ENCODE data around the gene SIAH3. TPM values are rescaled to one million over a fixed set of nuclear protein-coding genes. Genes with fewer than 3 reads are reported as not detected.
"Not testable (repeated sequence)": the region's sequence is repeated elsewhere in the genome, so short reads cannot be mapped to it uniquely, and the experiment has no call there.

SIAH3 gene
- total and polyA plus RNA-seq, 5 donors from 2014 or later = 0.03 TPM; not detected in 4

DNA sequence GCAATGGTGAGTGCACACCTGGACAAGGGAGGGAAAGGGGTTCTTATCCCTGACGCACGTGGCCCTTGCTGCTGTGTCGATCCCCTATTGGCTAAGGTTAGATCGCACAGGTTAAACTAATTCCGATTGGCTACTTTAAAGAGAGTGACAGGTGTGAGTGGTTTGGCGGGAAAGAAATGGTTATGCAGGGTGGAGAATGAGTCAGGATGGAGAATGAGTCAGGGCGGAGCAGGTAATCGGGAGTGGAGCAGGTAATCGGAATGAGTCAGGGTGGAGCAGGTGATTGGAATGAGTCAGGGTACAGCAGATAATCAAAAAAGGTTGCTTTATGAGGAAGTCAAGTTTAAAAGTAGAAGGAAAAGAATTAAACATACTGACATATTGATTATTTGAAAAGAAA is 24.4 kb upstream of the SIAH3 start:
- Histone ChIP-seq H3K27me3 (ENCODE audit: control insufficient read depth, insufficient read depth, low read length) (no peaks in the 10 kb centered on the region), H3K9me3 (ENCODE audit: control insufficient read depth in 2 of 2, low read length in 2 of 2) (no peaks in the 10 kb centered on the region), H3K27ac (ENCODE audit: insufficient read depth, low read length, poor library complexity, severe bottlenecking) (no peak overlapping the region), H3K4me3 (ENCODE audit: low read depth, low read length) (no peak overlapping the region), H3K36me3 (ENCODE audit: control insufficient read depth, insufficient read depth, low read length) (no peaks in the 10 kb centered on the region), H3K4me1 (ENCODE audit: control insufficient read depth, insufficient read depth, low read length, poor library complexity, severe bottlenecking) (no peaks in the 10 kb centered on the region)
- H3K4me3 Mint-ChIP-seq = no peak overlapping the region
- no peaks in the 10 kb centered on the region for H3K4me1 Mint-ChIP-seq
- H3K27ac Mint-ChIP-seq = peak overlapping the region in 1 of 3 donors; percentile 64
- H3K9me3 Mint-ChIP-seq = no peaks in the 10 kb centered on the region
- DNase-seq = no peak
- peaks cover 30% of the 10 kb centered on the region for H3K27me3 Mint-ChIP-seq
- no peak for ATAC-seq (ENCODE audit: low read depth in 2 of 2)
- H3K36me3 Mint-ChIP-seq = no peaks in the 10 kb centered on the region

- no peaks in the 10 kb centered on the region for H3K36me3 ChIP-seq (ENCODE audit: control insufficient read depth, insufficient read depth, low read length)
- H3K27me3 ChIP-seq (ENCODE audit: control insufficient read depth, insufficient read depth, low read length) = no peaks in the 10 kb centered on the region
- H3K4me1 ChIP-seq (ENCODE audit: control insufficient read depth, insufficient read depth, low read length, poor library complexity, severe bottlenecking) = no peaks in the 10 kb centered on the region
- H3K4me3 ChIP-seq (ENCODE audit: low read depth, low read length) = no peak overlapping the region
- no peak overlapping the region for H3K4me3 Mint-ChIP-seq
- H3K27me3 Mint-ChIP-seq = peaks cover 28% of the 10 kb centered on the region
- ATAC-seq (ENCODE audit: low read depth in 2 of 2) (no peak), DNase-seq (no peak)
- no peaks in the 10 kb centered on the region for H3K9me3 ChIP-seq (ENCODE audit: control insufficient read depth in 2 of 2, low read length in 2 of 2)
- H3K27ac Mint-ChIP-seq = no peak overlapping the region
- H3K27ac ChIP-seq (ENCODE audit: insufficient read depth, low read length, poor library complexity, severe bottlenecking) = no peak overlapping the region
- H3K9me3 Mint-ChIP-seq = peaks cover 0 to 2% (median 0%) of the 10 kb centered on the region in 7 donors
- no peaks in the 10 kb centered on the region for H3K4me1 Mint-ChIP-seq
- H3K36me3 Mint-ChIP-seq = no peaks in the 10 kb centered on the region
Measured at GRCh38 chr13:45873491-45874325, 22.2 kb upstream of the SIAH3 start.

DNA sequence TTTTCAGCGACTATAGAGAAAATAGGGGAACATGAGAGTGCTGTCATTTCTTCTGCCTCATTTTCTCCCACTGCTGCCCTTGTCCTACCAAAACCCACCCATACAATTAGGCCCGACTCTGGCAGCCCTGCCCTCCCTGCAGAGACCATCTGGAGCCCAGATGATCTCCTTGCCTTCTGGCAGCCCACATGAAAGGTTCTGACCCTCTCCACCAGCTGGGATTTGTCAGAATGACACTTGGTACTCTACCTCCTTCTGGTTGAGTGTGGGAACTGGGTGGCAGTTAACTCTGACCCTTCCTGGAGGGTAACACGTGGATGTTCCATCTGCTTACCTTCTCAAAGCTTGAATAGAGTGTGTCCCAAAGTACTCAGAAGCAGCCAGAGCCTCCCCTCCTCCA is 21.0 kb upstream of the SIAH3 start:
- ATAC-seq (ENCODE audit: low read depth in 2 of 2) (no peak), DNase-seq (no peak)
- H3K27me3 ChIP-seq (ENCODE audit: control insufficient read depth, insufficient read depth, low read length) = no peaks in the 10 kb centered on the region
- Mint-ChIP-seq H3K27ac (no peak overlapping the region), H3K36me3 (no peaks in the 10 kb centered on the region), H3K27me3 (peaks cover 21% of the 10 kb centered on the region), H3K4me3 (no peak overlapping the region), H3K4me1 (no peaks in the 10 kb centered on the region), H3K9me3 (peaks cover 0 to 2% (median 0%) of the 10 kb centered on the region in 7 donors)
- H3K4me1 ChIP-seq (ENCODE audit: control insufficient read depth, insufficient read depth, low read length, poor library complexity, severe bottlenecking) = no peaks in the 10 kb centered on the region
- H3K4me3 ChIP-seq (ENCODE audit: low read depth, low read length) = no peak overlapping the region
- H3K9me3 ChIP-seq (ENCODE audit: control insufficient read depth in 2 of 2, low read length in 2 of 2) = no peaks in the 10 kb centered on the region
- no peak overlapping the region for H3K27ac ChIP-seq (ENCODE audit: insufficient read depth, low read length, poor library complexity, severe bottlenecking)
- H3K36me3 ChIP-seq (ENCODE audit: control insufficient read depth, insufficient read depth, low read length) = no peaks in the 10 kb centered on the region

GRCh38 chr13:45871201-45871600 is 19.6 kb upstream of the SIAH3 start:
- not testable (repeated sequence) for H3K27me3 ChIP-seq (ENCODE audit: control insufficient read depth, insufficient read depth, low read length); H3K27ac Mint-ChIP-seq; ATAC-seq (ENCODE audit: low read depth in 2 of 2); H3K9me3 Mint-ChIP-seq; H3K4me3 ChIP-seq (ENCODE audit: low read depth, low read length); H3K9me3 ChIP-seq (ENCODE audit: control insufficient read depth in 2 of 2, low read length in 2 of 2); H3K27ac ChIP-seq (ENCODE audit: insufficient read depth, low read length, poor library complexity, severe bottlenecking); H3K4me3 Mint-ChIP-seq; H3K36me3 ChIP-seq (ENCODE audit: control insufficient read depth, insufficient read depth, low read length); DNase-seq; H3K4me1 ChIP-seq (ENCODE audit: control insufficient read depth, insufficient read depth, low read length, poor library complexity, severe bottlenecking); H3K4me1 Mint-ChIP-seq; H3K36me3 Mint-ChIP-seq
- H3K27me3 Mint-ChIP-seq = peaks cover 22% of the 10 kb centered on the region

DNA sequence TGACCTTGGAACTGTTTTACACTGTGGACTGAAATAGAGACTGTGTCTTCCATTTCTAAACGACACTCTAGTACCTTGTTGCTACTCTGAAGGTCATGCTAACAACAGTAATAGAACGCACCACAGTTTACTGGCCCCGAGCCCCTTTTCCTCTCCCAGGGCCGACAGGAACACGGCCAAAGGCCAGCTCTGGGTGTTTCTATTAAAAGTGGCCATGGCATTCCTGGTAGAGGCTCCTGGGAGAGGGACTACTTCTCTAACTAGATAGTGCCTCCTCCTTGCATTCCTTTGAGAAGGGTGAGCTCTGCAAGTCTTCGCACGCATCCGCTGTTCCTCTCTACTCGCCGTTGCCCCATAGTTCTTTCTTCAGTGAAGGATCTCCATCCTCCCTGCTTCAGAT is 18.7 kb upstream of the SIAH3 start:
- H3K4me3 Mint-ChIP-seq = no peak overlapping the region
- no peak overlapping the region for H3K27ac ChIP-seq (ENCODE audit: insufficient read depth, low read length, poor library complexity, severe bottlenecking)
- peaks cover 2% of the 10 kb centered on the region for H3K27me3 ChIP-seq (ENCODE audit: control insufficient read depth, insufficient read depth, low read length)
- no peaks in the 10 kb centered on the region for H3K4me1 Mint-ChIP-seq
- no peaks in the 10 kb centered on the region for H3K4me1 ChIP-seq (ENCODE audit: control insufficient read depth, insufficient read depth, low read length, poor library complexity, severe bottlenecking)
- no peak overlapping the region for H3K27ac Mint-ChIP-seq
- peaks cover 0 to 3% of the 10 kb centered on the region in 2 experiments for H3K9me3 ChIP-seq (ENCODE audit: control insufficient read depth in 2 of 2, low read length in 2 of 2)
- H3K9me3 Mint-ChIP-seq = peaks cover 0 to 2% (median 0%) of the 10 kb centered on the region in 7 donors
- no peaks in the 10 kb centered on the region for H3K36me3 Mint-ChIP-seq
- peaks cover 27% of the 10 kb centered on the region for H3K27me3 Mint-ChIP-seq
- no peaks in the 10 kb centered on the region for H3K36me3 ChIP-seq (ENCODE audit: control insufficient read depth, insufficient read depth, low read length)
- H3K4me3 ChIP-seq (ENCODE audit: low read depth, low read length) = no peak overlapping the region
- ATAC-seq (ENCODE audit: low read depth in 2 of 2) (no peak), DNase-seq (no peak)

DNA sequence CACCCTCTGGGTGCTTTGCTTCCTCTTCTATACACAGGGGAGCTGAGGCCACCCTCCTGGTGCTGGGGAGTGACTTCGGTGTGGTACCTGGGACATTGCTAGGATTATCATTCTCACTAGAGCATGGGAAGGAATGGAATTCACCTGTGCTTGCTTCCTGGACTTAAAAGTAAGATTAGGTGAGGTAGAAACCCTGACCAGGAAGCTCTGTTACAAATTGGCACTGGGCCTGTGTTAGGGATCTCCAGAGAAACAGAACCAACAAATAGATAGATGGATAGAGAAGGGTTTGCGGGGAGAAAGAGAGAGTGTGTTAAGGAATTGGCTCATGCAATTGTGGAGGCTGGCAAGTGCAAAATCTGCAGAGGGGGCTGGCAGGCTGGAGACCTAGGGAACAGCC is 13.9 kb upstream of the SIAH3 start:
- Mint-ChIP-seq H3K36me3 (no peaks in the 10 kb centered on the region), H3K27ac (peak overlapping the region in 1 of 3 donors; percentile 61), H3K4me3 (no peak overlapping the region), H3K4me1 (no peaks in the 10 kb centered on the region), H3K27me3 (peaks cover 43% of the 10 kb centered on the region), H3K9me3 (peaks cover 0 to 4% (median 0%) of the 10 kb centered on the region in 7 donors)
- Histone ChIP-seq H3K27ac (ENCODE audit: insufficient read depth, low read length, poor library complexity, severe bottlenecking) (no peak overlapping the region), H3K36me3 (ENCODE audit: control insufficient read depth, insufficient read depth, low read length) (no peaks in the 10 kb centered on the region), H3K4me3 (ENCODE audit: low read depth, low read length) (no peak overlapping the region), H3K27me3 (ENCODE audit: control insufficient read depth, insufficient read depth, low read length) (peaks cover 4% of the 10 kb centered on the region), H3K9me3 (ENCODE audit: control insufficient read depth in 2 of 2, low read length in 2 of 2) (peaks cover 0 to 3% of the 10 kb centered on the region in 2 experiments), H3K4me1 (ENCODE audit: control insufficient read depth, insufficient read depth, low read length, poor library complexity, severe bottlenecking) (no peaks in the 10 kb centered on the region)
- ATAC-seq (ENCODE audit: low read depth in 2 of 2) (no peak), DNase-seq (no peak)

- no peak overlapping the region for H3K4me3 Mint-ChIP-seq
Measured at GRCh38 chr13:45863709-45864590, 12.4 kb upstream of the SIAH3 start.

More at GRCh38 chr13:45863709-45864590, 12.4 kb upstream of the SIAH3 start:
- ATAC-seq (ENCODE audit: low read depth in 2 of 2) (no peak), DNase-seq (no peak)
- Histone ChIP-seq H3K9me3 (ENCODE audit: control insufficient read depth in 2 of 2, low read length in 2 of 2) (peaks cover 0 to 3% of the 10 kb centered on the region in 2 experiments), H3K36me3 (ENCODE audit: control insufficient read depth, insufficient read depth, low read length) (no peaks in the 10 kb centered on the region), H3K4me1 (ENCODE audit: control insufficient read depth, insufficient read depth, low read length, poor library complexity, severe bottlenecking) (no peaks in the 10 kb centered on the region), H3K27me3 (ENCODE audit: control insufficient read depth, insufficient read depth, low read length) (peaks cover 6% of the 10 kb centered on the region), H3K4me3 (ENCODE audit: low read depth, low read length) (no peak overlapping the region), H3K27ac (ENCODE audit: insufficient read depth, low read length, poor library complexity, severe bottlenecking) (no peak overlapping the region)
- Mint-ChIP-seq H3K9me3 (peaks cover 0 to 4% (median 0%) of the 10 kb centered on the region in 7 donors), H3K27me3 (peaks cover 35% of the 10 kb centered on the region), H3K4me1 (no peaks in the 10 kb centered on the region), H3K27ac (no peak overlapping the region), H3K36me3 (no peaks in the 10 kb centered on the region)

Measured in CD4-positive, CD25-positive, alpha-beta regulatory T cell (primary cell).